HUES6 (cell line): ENCODE measurements around the gene MYOG.

ENCODE experiments used
- H3K27ac ChIP-seq: 2 replicates; pipeline ENCODE4 v1.7.0; 2013; ENCODE audit warnings: low read depth, mild to moderate bottlenecking, low read length, inconsistent platforms
- H3K27me3 ChIP-seq: 2 replicates; pipeline ENCODE4 v1.6.1; 2013; ENCODE audit warnings: low read length; ENCODE audit not compliant: control insufficient read depth, insufficient read depth
- H3K36me3 ChIP-seq: 2 replicates; pipeline ENCODE4 v1.6.1; 2013; ENCODE audit warnings: low read length; ENCODE audit not compliant: control insufficient read depth, insufficient read depth
- H3K4me1 ChIP-seq: 2 replicates; pipeline ENCODE4 v1.6.1; 2013; ENCODE audit warnings: low read length; ENCODE audit not compliant: control insufficient read depth, insufficient read depth
- H3K4me3 ChIP-seq: 2 replicates; pipeline ENCODE4 v1.5.1; 2013; ENCODE audit warnings: low read depth, low read length
- H3K9ac ChIP-seq: one replicate; pipeline ENCODE4 v1.6.1; 2013; ENCODE audit warnings: mild to moderate bottlenecking, low read length
- H3K9me3 ChIP-seq: 2 replicates; pipeline ENCODE4 v1.6.1; 2013; ENCODE audit warnings: low read depth, low read length; ENCODE audit not compliant: control insufficient read depth, insufficient read depth

The MYOG gene

DNA sequence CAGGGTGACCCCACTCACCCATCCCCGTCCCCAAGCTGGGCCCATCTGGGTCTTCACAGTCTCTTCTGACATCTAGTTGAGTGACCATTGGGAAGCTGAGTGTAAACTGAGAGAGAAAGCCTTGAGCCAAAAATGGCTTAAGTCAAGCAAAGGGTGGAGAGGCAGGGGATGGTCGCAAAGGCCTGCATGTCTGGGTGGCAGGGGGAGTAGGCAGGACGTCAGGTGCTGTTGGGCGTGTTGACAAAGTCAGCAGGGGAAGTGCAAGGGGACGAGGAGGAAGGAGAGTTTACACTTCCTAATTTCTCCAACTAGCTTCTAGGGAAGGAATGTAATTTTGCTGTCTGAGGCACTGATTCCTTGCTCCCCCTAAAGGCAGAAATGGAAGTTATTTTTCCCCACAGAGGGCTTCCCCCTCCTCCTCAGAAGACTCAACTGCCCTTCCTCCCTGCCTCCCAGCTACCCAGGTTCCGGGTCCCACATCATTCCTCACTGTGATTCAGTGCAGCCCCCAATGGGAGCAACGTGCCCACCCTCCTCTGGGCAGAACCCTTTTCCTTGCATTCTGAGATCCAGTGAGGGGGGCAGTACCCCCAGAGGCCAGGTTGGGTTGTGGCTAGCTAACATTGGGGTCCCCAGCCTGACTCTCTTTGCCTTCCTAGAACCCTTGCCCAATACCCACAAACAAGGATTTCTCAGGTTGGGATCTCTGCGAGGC lies 40.5 kb upstream of the MYOG start:
- peak overlapping the region; percentile 6; the same call in 1 of the 2 replicates for H3K4me3 ChIP-seq
- no peak overlapping the region for H3K27ac ChIP-seq
- H3K4me1 ChIP-seq: peaks cover 30% of the 10 kb centered on the region
- H3K27me3 ChIP-seq: peaks cover 35% of the 10 kb centered on the region
- H3K9me3 ChIP-seq: no peaks in the 10 kb centered on the region
- H3K9ac ChIP-seq: no peak overlapping the region
- no peaks in the 10 kb centered on the region for H3K36me3 ChIP-seq

DNA sequence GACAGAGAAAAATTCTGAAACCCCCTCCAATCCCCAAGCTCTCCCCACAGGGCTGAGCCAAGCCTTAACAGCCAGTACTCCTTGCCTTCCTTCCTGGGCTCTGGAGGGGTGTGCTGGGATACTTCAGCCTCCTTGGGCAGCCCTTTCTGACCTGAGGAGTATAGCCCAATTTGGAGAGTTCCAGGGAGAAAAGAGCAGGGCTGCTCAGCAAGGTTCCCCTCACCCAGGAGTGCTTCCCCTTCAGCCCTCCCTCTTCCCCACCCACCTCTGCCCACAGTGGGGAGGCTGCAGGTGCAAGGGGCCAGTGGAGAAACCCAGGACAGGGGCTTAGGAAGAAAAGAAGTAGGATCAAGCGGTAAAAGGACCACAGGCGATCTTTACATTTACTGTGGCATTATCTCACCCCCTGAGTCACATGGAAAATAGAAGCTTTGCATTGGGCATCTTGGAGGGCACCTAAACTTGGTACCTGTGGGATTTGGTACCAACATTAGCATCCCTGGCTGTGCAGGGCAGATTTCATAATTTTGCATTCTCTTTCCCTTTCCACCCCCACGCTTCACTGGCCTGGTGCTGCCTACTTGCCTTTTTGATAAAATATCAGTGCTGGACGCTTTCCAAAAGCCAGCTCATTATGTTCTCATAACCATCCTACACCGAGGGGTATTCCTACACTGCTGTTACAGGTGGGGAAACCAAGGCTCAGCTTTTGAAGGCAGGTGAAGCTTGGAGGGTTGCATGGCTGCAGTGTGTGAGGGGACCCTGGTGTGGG lies 38.9 kb upstream of the MYOG start:
- H3K4me1 ChIP-seq: peaks cover 30% of the 10 kb centered on the region
- no peak overlapping the region for H3K27ac ChIP-seq
- no peak overlapping the region for H3K9ac ChIP-seq
- H3K4me3 ChIP-seq: no peak overlapping the region
- H3K36me3 ChIP-seq: no peaks in the 10 kb centered on the region
- H3K27me3 ChIP-seq: peaks cover 33% of the 10 kb centered on the region
- no peaks in the 10 kb centered on the region for H3K9me3 ChIP-seq

DNA sequence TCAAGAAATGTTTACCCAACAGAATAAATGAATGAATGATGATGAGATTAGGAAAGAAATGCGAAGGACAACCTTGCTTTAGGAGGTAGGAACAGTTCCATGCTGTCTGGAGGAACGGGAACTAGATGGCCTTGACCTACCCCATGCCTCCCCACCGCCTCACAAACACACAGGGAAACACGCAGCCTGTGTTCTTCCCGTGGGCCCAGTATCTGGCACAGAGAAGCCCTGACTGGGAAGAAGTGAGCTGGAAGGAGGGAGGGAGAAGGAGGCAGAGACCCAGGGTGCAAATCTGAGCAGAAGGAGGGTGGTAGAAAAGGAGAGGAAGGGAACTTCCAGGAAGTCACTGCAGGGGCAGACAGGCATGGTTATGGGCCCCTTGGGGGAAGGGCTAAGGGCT lies 38.2 kb upstream of the MYOG start:
- no peak overlapping the region for H3K27ac ChIP-seq
- H3K9me3 ChIP-seq: no peaks in the 10 kb centered on the region
- H3K4me3 ChIP-seq: no peak overlapping the region
- peaks cover 26% of the 10 kb centered on the region for H3K27me3 ChIP-seq
- H3K4me1 ChIP-seq: peaks cover 25% of the 10 kb centered on the region
- no peaks in the 10 kb centered on the region for H3K36me3 ChIP-seq
- no peak overlapping the region for H3K9ac ChIP-seq

GRCh38 chr1:203122159-203122558 lies 36.3 kb upstream of the MYOG start:
- no peaks in the 10 kb centered on the region for H3K9me3 ChIP-seq
- H3K36me3 ChIP-seq: no peaks in the 10 kb centered on the region
- H3K27me3 ChIP-seq: peaks cover 21% of the 10 kb centered on the region
- H3K4me3 ChIP-seq: no peak overlapping the region
- H3K9ac ChIP-seq: no peak overlapping the region
- H3K27ac ChIP-seq: no peak overlapping the region
- H3K4me1 ChIP-seq: peaks cover 16% of the 10 kb centered on the region

DNA sequence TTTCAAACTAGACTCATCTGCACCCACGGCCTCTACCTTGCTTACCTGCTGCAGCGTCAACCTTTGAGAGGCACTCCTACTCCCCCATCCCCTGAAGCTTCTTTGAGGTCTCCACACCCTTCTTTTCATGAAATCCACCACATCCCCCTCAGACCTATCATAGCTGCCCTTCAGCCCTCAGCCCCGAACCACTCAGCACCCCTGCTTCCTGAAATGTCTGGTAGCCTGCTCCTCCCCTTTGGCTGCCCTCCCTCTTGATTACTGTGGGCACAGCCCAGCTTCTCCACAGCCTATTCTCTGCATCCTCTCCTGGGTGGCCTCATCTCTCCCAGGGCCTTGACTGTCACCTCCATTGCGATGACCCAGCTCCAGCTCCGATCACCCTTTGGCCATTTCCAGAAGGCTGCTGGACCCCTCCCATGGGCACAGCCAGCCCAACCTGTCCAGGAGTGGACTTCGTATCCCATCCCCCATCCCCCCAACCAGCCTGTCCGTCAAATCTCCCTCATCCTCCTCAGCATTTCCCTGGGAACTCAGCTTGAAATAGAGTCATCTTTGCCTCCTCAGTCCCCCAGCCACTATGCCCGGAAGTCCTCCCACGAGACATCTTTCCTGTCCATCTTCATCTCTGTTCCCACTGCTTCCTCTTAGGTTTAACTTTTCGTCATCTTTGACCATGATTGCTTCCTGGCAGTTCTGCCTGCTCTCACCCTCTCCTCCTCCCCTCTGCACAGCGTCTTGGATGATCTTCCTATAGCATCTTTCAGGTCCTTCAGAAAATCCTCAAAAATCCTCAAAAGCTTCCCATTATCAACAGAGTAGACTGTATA lies 35.6 kb upstream of the MYOG start:
- Histone ChIP-seq H3K9ac (no peak overlapping the region), H3K36me3 (no peaks in the 10 kb centered on the region), H3K4me3 (no peak overlapping the region), H3K27ac (no peak overlapping the region), H3K9me3 (no peaks in the 10 kb centered on the region), H3K4me1 (peaks cover 8% of the 10 kb centered on the region), H3K27me3 (peaks cover 21% of the 10 kb centered on the region)

DNA sequence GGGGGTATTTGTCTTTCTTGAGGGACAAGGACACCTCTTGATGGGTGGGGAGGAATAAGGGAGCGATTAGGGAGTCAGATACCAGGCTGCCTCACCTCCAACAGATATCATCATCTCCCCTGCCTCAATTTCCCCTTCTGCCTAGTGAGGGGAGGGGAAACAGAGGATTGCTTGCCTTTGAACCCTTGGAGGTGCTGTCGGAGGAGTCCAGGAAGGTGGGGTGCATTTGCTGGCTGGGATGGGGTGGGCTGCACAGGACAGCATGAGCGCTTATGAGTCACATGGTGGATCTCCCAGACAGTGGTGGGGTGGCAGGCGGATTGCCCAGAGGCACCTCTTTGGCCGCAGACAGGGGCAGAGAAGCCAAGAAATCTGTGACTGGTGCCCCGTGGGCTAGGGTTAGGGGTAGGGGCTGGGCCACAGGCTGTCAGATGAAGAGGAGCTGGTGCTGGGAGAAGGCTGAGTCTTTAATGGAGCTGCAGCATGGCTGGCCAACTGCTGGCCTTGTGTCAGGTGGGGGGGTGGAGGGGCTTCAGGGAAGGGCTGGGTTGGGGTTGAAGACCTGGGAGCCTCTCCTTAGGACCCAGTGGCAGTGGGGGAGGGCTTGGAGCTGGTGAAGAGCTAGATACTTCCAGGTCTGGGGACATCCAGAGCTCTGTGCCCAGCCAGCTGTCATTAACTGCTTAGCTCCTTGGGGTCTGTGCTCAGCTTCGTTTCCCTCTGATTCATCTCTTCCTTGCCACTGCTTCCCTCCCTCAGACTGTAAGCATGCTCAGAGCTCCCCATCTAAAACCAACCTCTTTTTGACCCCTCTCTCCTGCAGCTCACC lies 34.7 kb upstream of the MYOG start:
- Histone ChIP-seq H3K27me3 (peaks cover 27% of the 10 kb centered on the region), H3K4me3 (no peak overlapping the region), H3K27ac (no peak overlapping the region), H3K36me3 (no peaks in the 10 kb centered on the region), H3K4me1 (peaks cover 2% of the 10 kb centered on the region), H3K9ac (no peak overlapping the region), H3K9me3 (no peaks in the 10 kb centered on the region)

DNA sequence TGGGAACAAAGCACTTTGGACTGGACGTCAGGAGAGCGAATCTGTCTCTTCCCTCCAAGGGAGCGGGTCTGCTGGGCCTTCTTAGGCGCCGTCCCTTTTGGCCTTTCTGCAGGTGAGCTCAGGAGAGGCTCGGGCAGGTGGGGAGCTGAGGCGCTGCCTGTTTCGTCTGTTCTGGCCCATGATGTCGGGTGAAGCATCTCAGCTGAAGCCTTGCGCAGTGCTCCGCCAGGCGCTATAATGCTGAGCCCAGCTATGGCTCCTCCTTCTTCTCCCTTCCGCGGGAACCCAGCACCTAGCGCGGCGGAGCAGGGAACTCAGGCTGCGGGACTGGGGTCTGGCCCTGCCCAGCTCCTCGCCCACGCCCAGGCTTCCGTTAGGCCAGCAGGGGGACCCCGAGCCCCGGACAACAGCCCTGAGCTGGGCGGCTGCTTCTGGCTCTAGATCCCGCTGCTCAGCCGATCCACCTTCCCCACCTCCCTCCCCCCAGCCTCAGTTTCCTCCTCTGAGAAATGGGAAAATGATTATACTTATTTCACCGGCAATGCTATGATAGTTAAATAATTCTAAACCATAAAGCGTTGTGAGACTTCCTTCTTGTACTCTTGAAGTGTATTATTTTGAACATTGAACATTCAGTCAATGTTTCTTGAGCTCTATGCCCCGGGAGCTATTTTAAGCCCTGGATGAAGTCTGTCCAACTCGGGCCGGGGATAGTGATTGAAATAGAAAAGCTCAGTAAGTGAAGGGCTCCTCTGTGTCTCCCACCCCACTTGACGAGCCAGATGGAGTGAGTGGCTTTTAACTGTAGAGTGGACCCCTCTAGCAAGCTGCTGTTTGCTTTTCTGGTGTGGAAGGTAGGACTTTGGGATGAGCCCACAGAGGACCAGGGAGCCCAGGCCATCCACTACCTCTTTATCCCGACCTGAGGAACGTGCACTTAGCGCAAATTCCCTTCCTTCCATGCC lies 32.1 kb upstream of the MYOG start:
- H3K4me3 ChIP-seq: peak overlapping the region; percentile 46
- H3K36me3 ChIP-seq: no peaks in the 10 kb centered on the region
- no peaks in the 10 kb centered on the region for H3K9me3 ChIP-seq
- H3K27me3 ChIP-seq: peaks cover 45% of the 10 kb centered on the region
- H3K27ac ChIP-seq: no peak overlapping the region
- H3K9ac ChIP-seq: peak overlapping the region; percentile 1
- peaks cover 2% of the 10 kb centered on the region; the same call in 1 of the 2 replicates for H3K4me1 ChIP-seq

DNA sequence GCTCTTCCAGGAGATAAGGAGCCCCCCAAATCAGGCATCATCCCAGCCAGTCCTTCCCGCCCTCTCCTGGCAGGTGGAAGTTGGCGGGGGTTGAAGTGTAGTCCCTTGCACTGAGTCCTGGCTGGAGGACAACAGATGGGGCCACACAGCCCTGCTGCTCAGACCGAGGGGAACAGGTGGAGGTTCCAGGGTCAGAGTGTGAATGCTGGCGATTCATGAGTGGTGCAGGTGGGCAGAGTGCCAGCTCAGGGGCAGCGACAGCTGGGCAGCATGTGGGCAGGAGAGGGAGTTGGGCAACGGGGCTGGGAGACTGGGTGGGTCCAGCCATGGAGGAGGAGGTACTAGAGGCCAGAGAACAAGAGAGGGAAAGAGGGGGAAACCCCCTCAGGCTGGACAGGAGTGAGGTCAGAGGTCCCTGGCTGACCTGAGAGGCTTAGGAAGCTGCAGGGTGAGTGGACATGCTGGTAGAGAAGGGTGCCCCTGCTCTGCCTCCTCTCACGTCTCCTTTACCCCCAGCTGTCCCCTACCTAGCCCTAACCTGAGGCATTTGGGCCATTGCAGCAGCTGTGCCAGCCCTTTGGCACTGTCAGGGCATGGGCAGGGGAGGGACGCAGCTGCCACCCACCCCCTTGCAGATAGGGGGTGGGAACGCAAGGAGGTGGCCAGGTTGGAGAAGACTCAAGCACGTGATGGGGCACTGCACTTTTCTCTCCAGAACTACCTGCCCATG lies 30.4 kb upstream of the MYOG start:
- H3K9me3 ChIP-seq: no peaks in the 10 kb centered on the region
- H3K4me3 ChIP-seq: no peak overlapping the region
- H3K4me1 ChIP-seq: peaks cover 2% of the 10 kb centered on the region; the same call in 1 of the 2 replicates
- H3K27ac ChIP-seq: no peak overlapping the region
- H3K9ac ChIP-seq: no peak overlapping the region
- peaks cover 48% of the 10 kb centered on the region for H3K27me3 ChIP-seq
- H3K36me3 ChIP-seq: no peaks in the 10 kb centered on the region

GRCh38 chr1:203114202-203114601 lies 28.4 kb upstream of the MYOG start:
- peaks cover 2% of the 10 kb centered on the region; the same call in 1 of the 2 replicates for H3K4me1 ChIP-seq
- H3K4me3 ChIP-seq: no peak overlapping the region
- no peak overlapping the region for H3K27ac ChIP-seq
- no peaks in the 10 kb centered on the region for H3K36me3 ChIP-seq
- no peaks in the 10 kb centered on the region for H3K9me3 ChIP-seq
- H3K9ac ChIP-seq: no peak overlapping the region
- peaks cover 51% of the 10 kb centered on the region for H3K27me3 ChIP-seq
